MM.1S (cell line): ENCODE results near the gene BRI3.

ENCODE experiments used
- CTCF ChIP-seq: fragments of 300-600 bp; sonication (generic); IDR thresholded peaks from 2 replicates; pipeline ENCODE4 v1.5.1; 2016; ENCODE audit warnings: antibody characterized with exemption, low read length, mixed read lengths
- EZH2 ChIP-seq: fragments of 300-600 bp; sonication (generic); optimal IDR thresholded peaks from 2 replicates; pipeline ENCODE3; 2017; ENCODE audit warnings: low read depth, mild to moderate bottlenecking, antibody characterized with exemption, low read length, mixed read lengths
- EZH2phosphoT487 ChIP-seq: fragments of 300-600 bp; sonication (generic); IDR thresholded peaks from 2 replicates; pipeline ENCODE4 v1.6.1; 2018; ENCODE audit warnings: antibody characterized with exemption, low read length

DNA sequence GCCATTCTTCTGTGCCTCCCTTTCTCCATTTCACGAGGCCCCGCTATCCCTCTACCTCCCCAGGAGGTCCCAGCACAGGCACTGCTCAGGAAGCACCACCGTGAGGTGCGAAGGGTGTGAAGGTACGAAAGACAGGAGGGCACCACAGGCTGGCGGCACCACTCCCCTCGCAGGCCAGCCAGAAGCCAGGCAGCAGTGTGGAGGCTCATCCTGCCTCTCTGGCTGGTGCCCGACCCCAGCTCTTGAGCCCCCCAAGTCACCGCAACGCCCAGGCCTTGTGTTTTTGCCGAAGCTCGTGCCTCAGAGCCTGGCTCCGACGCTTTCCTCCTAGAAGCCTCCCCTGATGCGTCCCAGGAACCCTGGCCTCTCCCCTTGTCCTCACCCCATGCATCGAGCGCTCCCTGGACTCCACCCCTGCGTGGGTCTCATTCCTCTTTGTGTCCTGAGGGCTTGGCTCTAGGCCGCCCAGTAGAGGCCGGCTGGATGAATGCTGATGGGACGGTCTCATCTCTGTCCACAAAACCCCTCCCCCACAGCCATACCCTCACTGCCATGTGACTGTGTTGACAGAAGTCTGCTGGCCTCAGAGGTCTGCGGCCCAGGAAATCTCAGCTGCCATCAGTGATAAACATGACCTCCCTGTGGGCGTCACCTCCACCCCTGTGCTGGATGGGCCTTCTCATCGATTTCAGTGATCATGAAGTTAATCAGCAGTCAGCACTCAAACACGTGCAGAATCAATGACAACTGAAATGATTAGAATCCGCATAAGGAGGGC lies 19.3 kb downstream of the BRI3 start:
- no peak for TF ChIP-seq CTCF
- TF ChIP-seq EZH2, result no peak
- no peak for TF ChIP-seq EZH2phosphoT487
